Measurements from ENCODE around the gene TOLLIP.

TOLLIP gene

DNA sequence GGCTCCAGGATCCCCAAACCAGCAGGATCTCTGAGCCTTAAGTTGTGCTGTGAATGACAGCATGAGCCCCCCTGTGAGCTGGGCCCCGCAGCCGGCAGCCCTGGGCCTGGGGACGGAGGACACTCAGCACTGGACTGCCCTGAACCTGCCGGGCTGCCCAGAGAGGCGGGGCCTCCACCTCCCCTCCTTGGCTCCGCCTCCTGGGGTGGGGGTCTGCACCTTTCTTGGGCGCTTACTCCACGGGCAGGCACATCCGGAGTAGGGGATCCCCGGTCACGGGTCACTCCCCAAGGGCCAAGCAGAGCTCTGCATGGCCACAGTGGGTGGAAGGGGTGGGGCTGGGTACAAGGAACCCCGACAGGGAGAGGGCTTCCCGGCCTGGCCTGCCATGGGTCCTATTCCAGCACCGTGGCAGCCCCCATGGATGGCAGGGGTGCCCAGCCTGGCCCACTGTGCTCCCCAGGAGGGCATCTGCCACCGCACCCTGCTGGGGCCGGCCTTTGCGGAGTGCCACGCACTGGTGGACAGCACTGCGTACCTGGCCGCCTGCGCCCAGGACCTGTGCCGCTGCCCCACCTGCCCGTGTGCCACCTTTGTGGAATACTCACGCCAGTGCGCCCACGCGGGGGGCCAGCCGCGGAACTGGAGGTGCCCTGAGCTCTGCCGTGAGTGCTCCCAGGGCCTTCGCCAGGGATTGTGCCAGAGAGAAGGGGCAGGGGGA, 81.2 kb downstream of the TOLLIP start:
- ChIA-PET POLR2A (no interaction called here), CTCF (no interaction called here)
- no peak overlapping the region for H3K4me3 ChIP-seq (ENCODE audit: low read depth, low read length)
- H3K4me1 ChIP-seq (ENCODE audit: control insufficient read depth, insufficient read depth, low read length) = no peaks in the 10 kb centered on the region
- no peak for TF ChIP-seq ZNF629 (tag by site-specific recombination; IDR thresholded peaks at IDR 0.05)
- TF ChIP-seq ZNF670 (tag by site-specific recombination; IDR thresholded peaks at IDR 0.05; ENCODE audit: low read depth) = no peak
- TF ChIP-seq ZNF394 (tag by site-specific recombination; IDR thresholded peaks at IDR 0.05; ENCODE audit: borderline replicate concordance) = no peak
- no peaks in the 10 kb centered on the region for H3K36me3 ChIP-seq (ENCODE audit: control insufficient read depth in 2 of 2, insufficient read depth in 1 of 2, low read length in 2 of 2)
- H3K9me3 ChIP-seq (ENCODE audit: control insufficient read depth, insufficient read depth, low read depth, low read length) = no peaks in the 10 kb centered on the region
- no peak overlapping the region for H3K27ac ChIP-seq (ENCODE audit: extremely low read depth, low read depth, low read length)

DNA sequence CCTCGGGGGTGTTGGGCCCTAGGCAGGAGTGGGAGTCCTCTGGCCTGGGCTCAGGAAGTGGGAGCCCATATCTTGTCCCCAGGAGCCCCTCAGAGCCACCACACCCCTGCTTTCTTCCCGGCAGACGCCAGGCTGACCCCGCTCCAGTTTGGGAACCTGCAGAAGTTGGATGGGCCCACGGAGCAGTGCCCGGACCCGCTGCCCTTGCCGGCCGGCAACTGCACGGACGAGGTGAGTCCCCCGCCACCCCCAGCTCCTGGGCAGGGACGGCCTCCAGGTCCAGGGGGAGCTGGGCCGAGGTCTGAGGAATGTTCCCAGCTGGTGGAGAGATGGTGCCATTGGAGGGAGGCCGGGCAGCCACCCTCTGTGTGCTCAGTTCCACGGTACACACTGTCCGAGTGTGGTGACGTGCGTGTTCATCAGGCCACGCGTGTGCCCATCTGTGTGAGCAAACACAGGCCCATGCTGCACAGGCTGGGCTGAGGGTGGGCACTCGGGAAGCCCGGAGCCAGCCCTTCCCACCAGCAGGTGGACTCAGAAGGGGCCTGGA, 81.8 kb downstream of the TOLLIP start:
- no peaks in the 10 kb centered on the region for H3K9me3 ChIP-seq (ENCODE audit: control insufficient read depth, insufficient read depth, low read depth, low read length)
- POLR2A ChIA-PET = no interaction called here
- no peak overlapping the region for H3K4me3 ChIP-seq (ENCODE audit: low read depth, low read length)
- no peaks in the 10 kb centered on the region for H3K36me3 ChIP-seq (ENCODE audit: control insufficient read depth in 2 of 2, insufficient read depth in 1 of 2, low read length in 2 of 2)
- H3K4me1 ChIP-seq (ENCODE audit: control insufficient read depth, insufficient read depth, low read length) = no peaks in the 10 kb centered on the region
- H3K27ac ChIP-seq (ENCODE audit: extremely low read depth, low read depth, low read length) = no peak overlapping the region
- CTCF ChIA-PET = no interaction called here
- TF ChIP-seq ZNF670 (tag by site-specific recombination; IDR thresholded peaks at IDR 0.05; ENCODE audit: low read depth) = no peak
- no peak for TF ChIP-seq REPIN1 (tag by site-specific recombination; IDR thresholded peaks at IDR 0.05; ENCODE audit: low read depth)
- no peak for TF ChIP-seq ZNF692 (tag by site-specific recombination; IDR thresholded peaks at IDR 0.05)
- TF ChIP-seq ZNF510 (tag by site-specific recombination; IDR thresholded peaks at IDR 0.05; ENCODE audit: insufficient replicate concordance) = no peak
- TF ChIP-seq ZNF391 (tag by site-specific recombination; IDR thresholded peaks at IDR 0.05; ENCODE audit: borderline replicate concordance, low read depth) = no peak
- TF ChIP-seq ZNF513 (tag by site-specific recombination; IDR thresholded peaks at IDR 0.05) = no peak
- TF ChIP-seq MYNN (tag by site-specific recombination; IDR thresholded peaks at IDR 0.05; ENCODE audit: borderline replicate concordance) = no peak
- no peak for TF ChIP-seq ZNF24 (tag by site-specific recombination; IDR thresholded peaks at IDR 0.05)
- no peak for TF ChIP-seq SCRT1 (tag by site-specific recombination; IDR thresholded peaks at IDR 0.05; ENCODE audit: borderline replicate concordance)
- no peak for TF ChIP-seq KLF9 (tag by site-specific recombination; IDR thresholded peaks at IDR 0.05; ENCODE audit: low read depth)
- no peak for TF ChIP-seq ZNF626 (tag by site-specific recombination; IDR thresholded peaks at IDR 0.05)
- TF ChIP-seq ZNF10 (tag by site-specific recombination; IDR thresholded peaks at IDR 0.05) = no peak
- no peak for TF ChIP-seq ZNF549 (tag by site-specific recombination; IDR thresholded peaks at IDR 0.05)
- TF ChIP-seq ZNF768 (tag by site-specific recombination; IDR thresholded peaks at IDR 0.05) = no peak
- TF ChIP-seq, protein P1, sequence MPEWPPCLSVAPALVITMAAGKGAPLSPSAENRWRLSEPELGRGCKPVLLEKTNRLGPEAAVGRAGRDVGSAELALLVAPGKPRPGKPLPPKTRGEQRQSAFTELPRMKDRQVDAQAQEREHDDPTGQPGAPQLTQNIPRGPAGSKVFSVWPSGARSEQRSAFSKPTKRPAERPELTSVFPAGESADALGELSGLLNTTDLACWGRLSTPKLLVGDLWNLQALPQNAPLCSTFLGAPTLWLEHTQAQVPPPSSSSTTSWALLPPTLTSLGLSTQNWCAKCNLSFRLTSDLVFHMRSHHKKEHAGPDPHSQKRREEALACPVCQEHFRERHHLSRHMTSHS (tag by site-specific recombination; IDR thresholded peaks at IDR 0.05) = no peak
- TF ChIP-seq ZIC2 (tag by site-specific recombination; IDR thresholded peaks at IDR 0.05) = no peak

All from HEK293 (cell line).